Karpas-422 (cell line): ENCODE results near the gene RBP5. TPM values are rescaled to one million over a fixed set of nuclear protein-coding genes. Genes with fewer than 3 reads are reported as not detected.
A peak's percentile ranks its signal among the peaks of the same experiment; 100 is the strongest.

Experiments used
- DNase-seq: peaks from one replicate; pipeline ENCODE4 v3.0.0-alpha.2; 2015
- H2AFZ ChIP-seq: fragments of 200-600 bp; sonication (generic); 2 replicates; pipeline ENCODE4 v1.6.1; 2014; ENCODE audit warnings: antibody characterized with exemption, low read length, mixed read lengths
- H3K27ac ChIP-seq: fragments of 200-600 bp; sonication (generic); 2 replicates; pipeline ENCODE4 v1.5.1; 2014; ENCODE audit warnings: mild to moderate bottlenecking, low read length, moderate library complexity
- H3K27me3 ChIP-seq: fragments of 200-600 bp; sonication (generic); 2 replicates; pipeline ENCODE4 v1.6.1; 2014; ENCODE audit warnings: low read length, mixed read lengths
- H3K36me3 ChIP-seq: fragments of 200-600 bp; sonication (generic); 2 replicates; pipeline ENCODE4 v1.6.1; 2014; ENCODE audit warnings: low read length, mixed read lengths; ENCODE audit not compliant: insufficient read depth
- H3K4me1 ChIP-seq: fragments of 200-600 bp; sonication (generic); 2 replicates; pipeline ENCODE4 v1.6.1; 2014; ENCODE audit warnings: mild to moderate bottlenecking, low read length, mixed read lengths
- H3K4me2 ChIP-seq: fragments of 200-600 bp; sonication (generic); 2 replicates; pipeline ENCODE4 v1.6.1; 2014; ENCODE audit warnings: low read length, low read depth, mild to moderate bottlenecking; ENCODE audit not compliant: poor library complexity, severe bottlenecking
- H3K4me3 ChIP-seq: fragments of 200-600 bp; sonication (generic); 2 replicates; pipeline ENCODE4 v1.5.1; 2014; ENCODE audit warnings: mild to moderate bottlenecking, antibody characterized with exemption, low read length, mixed read lengths
- H3K79me2 ChIP-seq: fragments of 200-600 bp; sonication (generic); 2 replicates; pipeline ENCODE4 v1.6.1; 2014; ENCODE audit warnings: mild to moderate bottlenecking, low read length, mixed read lengths
- H3K9ac ChIP-seq: fragments of 200-600 bp; sonication (generic); 2 replicates; pipeline ENCODE4 v1.6.0; 2014; ENCODE audit warnings: low read length
- H3K9me2 ChIP-seq: fragments of 200-600 bp; sonication (generic), shearing (Covaris generic); replicated peaks from 2 replicates; pipeline ENCODE4 v1.6.0; 2014; ENCODE audit warnings: mild to moderate bottlenecking, low read length, moderate library complexity; ENCODE audit not compliant: insufficient read depth
- H3K9me3 ChIP-seq: fragments of 300-700, 200-600 bp; sonication (generic); 2 replicates; pipeline ENCODE4 v1.6.1; 2014; ENCODE audit warnings: low read length, mixed read lengths
- H4K20me1 ChIP-seq: fragments of 200-600 bp; sonication (generic); 2 replicates; pipeline ENCODE4 v1.6.1; 2014; ENCODE audit warnings: mild to moderate bottlenecking, antibody characterized with exemption, low read length, low read depth; ENCODE audit not compliant: insufficient read depth
- total RNA-seq: library from RNA; depleted of rRNA; stranded (reverse); fragments of >200 nt; shearing (Covaris generic); gene quantifications from 2 replicates; pipeline ENCODE4 v1.2.3, GENCODE V29; 2014; ENCODE audit warnings: low replicate concordance

RBP5 gene
- total RNA-seq, 1 experiment from 2014 or later: not detected

- H3K4me3 ChIP-seq: no peak overlapping the region
- no peaks in the 10 kb centered on the region for H3K4me1 ChIP-seq
- H3K9me3 ChIP-seq: no peaks in the 10 kb centered on the region
- DNase-seq: no peak
- H3K79me2 ChIP-seq: no peaks in the 10 kb centered on the region
- H3K27ac ChIP-seq: no peak overlapping the region
- no peak overlapping the region for H2AFZ ChIP-seq
- no peaks in the 10 kb centered on the region for H3K27me3 ChIP-seq
- H3K9ac ChIP-seq: no peak overlapping the region
- no peaks in the 10 kb centered on the region for H3K36me3 ChIP-seq
- no peaks in the 10 kb centered on the region for H4K20me1 ChIP-seq
- no peak overlapping the region for H3K4me2 ChIP-seq
- no peaks in the 10 kb centered on the region for H3K9me2 ChIP-seq
Measured at GRCh38 chr12:7152818-7153217, 24.1 kb upstream of the RBP5 start.

- H3K27me3 ChIP-seq: no peaks in the 10 kb centered on the region
- H3K4me1 ChIP-seq: no peaks in the 10 kb centered on the region
- H4K20me1 ChIP-seq: no peaks in the 10 kb centered on the region
- no peak overlapping the region for H3K9ac ChIP-seq
- H3K36me3 ChIP-seq: no peaks in the 10 kb centered on the region
- no peak overlapping the region for H2AFZ ChIP-seq
- H3K9me3 ChIP-seq: no peaks in the 10 kb centered on the region
- no peaks in the 10 kb centered on the region for H3K9me2 ChIP-seq
- no peaks in the 10 kb centered on the region for H3K79me2 ChIP-seq
- H3K4me3 ChIP-seq: no peak overlapping the region
- H3K27ac ChIP-seq: no peak overlapping the region
- no peak overlapping the region for H3K4me2 ChIP-seq
- no peak for DNase-seq
Measured at GRCh38 chr12:7151532-7151931, 22.8 kb upstream of the RBP5 start.

- H2AFZ ChIP-seq: no peak overlapping the region
- no peak overlapping the region for H3K4me3 ChIP-seq
- H3K27me3 ChIP-seq: no peaks in the 10 kb centered on the region
- H4K20me1 ChIP-seq: no peaks in the 10 kb centered on the region
- no peak overlapping the region for H3K27ac ChIP-seq
- no peaks in the 10 kb centered on the region for H3K4me1 ChIP-seq
- no peak for DNase-seq
- H3K9me3 ChIP-seq: no peaks in the 10 kb centered on the region
- no peaks in the 10 kb centered on the region for H3K79me2 ChIP-seq
- H3K36me3 ChIP-seq: no peaks in the 10 kb centered on the region
- no peak overlapping the region for H3K4me2 ChIP-seq
- no peaks in the 10 kb centered on the region for H3K9me2 ChIP-seq
- H3K9ac ChIP-seq: no peak overlapping the region
Measured at GRCh38 chr12:7150841-7151240, 22.2 kb upstream of the RBP5 start.

- no peaks in the 10 kb centered on the region for H3K27me3 ChIP-seq
- DNase-seq: no peak
- no peak overlapping the region for H3K4me3 ChIP-seq
- H3K36me3 ChIP-seq: no peaks in the 10 kb centered on the region
- no peaks in the 10 kb centered on the region for H3K79me2 ChIP-seq
- no peak overlapping the region for H3K9ac ChIP-seq
- H3K4me2 ChIP-seq: no peak overlapping the region
- no peak overlapping the region for H2AFZ ChIP-seq
- no peaks in the 10 kb centered on the region for H4K20me1 ChIP-seq
- H3K9me3 ChIP-seq: no peaks in the 10 kb centered on the region
- no peak overlapping the region for H3K27ac ChIP-seq
- no peaks in the 10 kb centered on the region for H3K9me2 ChIP-seq
- no peaks in the 10 kb centered on the region for H3K4me1 ChIP-seq
Measured at GRCh38 chr12:7150356-7150755, 21.7 kb upstream of the RBP5 start.

- Histone ChIP-seq H3K36me3 (no peaks in the 10 kb centered on the region), H2AFZ (no peak overlapping the region), H3K79me2 (no peaks in the 10 kb centered on the region)
Measured at GRCh38 chr12:7146906-7147305, 18.2 kb upstream of the RBP5 start.

GRCh38 chr12:7146228-7146627 lies 17.5 kb upstream of the RBP5 start:
- no peaks in the 10 kb centered on the region for H3K9me2 ChIP-seq
- H3K4me2 ChIP-seq: no peak overlapping the region
- H2AFZ ChIP-seq: no peak overlapping the region
- H3K9ac ChIP-seq: no peak overlapping the region
- DNase-seq: no peak
- no peaks in the 10 kb centered on the region for H3K79me2 ChIP-seq
- H3K9me3 ChIP-seq: no peaks in the 10 kb centered on the region
- no peak overlapping the region for H3K4me3 ChIP-seq
- no peak overlapping the region for H3K27ac ChIP-seq
- no peaks in the 10 kb centered on the region for H3K36me3 ChIP-seq
- no peaks in the 10 kb centered on the region for H3K27me3 ChIP-seq
- no peaks in the 10 kb centered on the region for H4K20me1 ChIP-seq
- H3K4me1 ChIP-seq: no peaks in the 10 kb centered on the region

More at GRCh38 chr12:7146906-7147305, 18.2 kb upstream of the RBP5 start:
- no peak for DNase-seq
- H3K4me2 ChIP-seq: no peak overlapping the region
- no peak overlapping the region for H3K27ac ChIP-seq
- H4K20me1 ChIP-seq: no peaks in the 10 kb centered on the region
- no peaks in the 10 kb centered on the region for H3K4me1 ChIP-seq
- H3K4me3 ChIP-seq: no peak overlapping the region
- H3K9me2 ChIP-seq: no peaks in the 10 kb centered on the region
- H3K9me3 ChIP-seq: no peaks in the 10 kb centered on the region
- no peak overlapping the region for H3K9ac ChIP-seq
- H3K27me3 ChIP-seq: no peaks in the 10 kb centered on the region

- Histone ChIP-seq H3K27ac (no peak overlapping the region), H3K79me2 (no peaks in the 10 kb centered on the region), H3K27me3 (no peaks in the 10 kb centered on the region), H3K4me1 (no peaks in the 10 kb centered on the region), H3K9me3 (no peaks in the 10 kb centered on the region), H2AFZ (no peak overlapping the region), H3K4me2 (no peak overlapping the region), H4K20me1 (no peaks in the 10 kb centered on the region), H3K9ac (no peak overlapping the region), H3K36me3 (no peaks in the 10 kb centered on the region), H3K9me2 (no peaks in the 10 kb centered on the region), H3K4me3 (no peak overlapping the region)
- no peak for DNase-seq
Measured at GRCh38 chr12:7145671-7146070, 17.0 kb upstream of the RBP5 start.

GRCh38 chr12:7144414-7145120 lies 15.9 kb upstream of the RBP5 start:
- DNase-seq: peak; percentile 79

More at GRCh38 chr12:7144414-7145120, 15.9 kb upstream of the RBP5 start:
- Histone ChIP-seq H3K36me3 (no peaks in the 10 kb centered on the region), H3K79me2 (no peaks in the 10 kb centered on the region), H3K4me3 (no peak overlapping the region), H3K9me3 (no peaks in the 10 kb centered on the region), H4K20me1 (no peaks in the 10 kb centered on the region), H3K27ac (no peak overlapping the region), H3K9me2 (no peaks in the 10 kb centered on the region), H3K4me2 (no peak overlapping the region), H2AFZ (no peak overlapping the region), H3K4me1 (no peaks in the 10 kb centered on the region), H3K9ac (no peak overlapping the region), H3K27me3 (no peaks in the 10 kb centered on the region)
